ENCODE measurements around the gene PAPSS1. TPM values are rescaled to one million over a fixed set of nuclear protein-coding genes. Genes with fewer than 3 reads are reported as not detected.

The PAPSS1 gene
- polyA plus RNA-seq, 2 of the 4 experiments (the other 2 are of a cell fraction): 47.3 to 52.5 TPM

GRCh38 chr4:107599841-107600240, 120.2 kb downstream of the PAPSS1 start:
- ChIA-PET CTCF (interaction anchor here (0.9 kb wide), 1 partner anchor 12 kb away, joined by 3 read pairs; no protein-coding TSS in a partner anchor), POLR2A (no interaction called here)
- no peak for ATAC-seq
- no peak for DNase-seq (ENCODE audit: low read depth in 1 of 2, low spot score in 1 of 2)
- FAIRE-seq: no peak
- H3K27ac ChIP-seq: no peak overlapping the region
- H3K4me1 ChIP-seq: no peaks in the 10 kb centered on the region
- no peak for TF ChIP-seq CBX2 (IDR thresholded peaks at IDR 0.05; ENCODE audit: borderline replicate concordance, low read depth)
- no peak for TF ChIP-seq ZSCAN20 (CRISPR knock-in tag; IDR thresholded peaks at IDR 0.05)
- no peak for TF ChIP-seq ZNF302 (CRISPR knock-in tag; IDR thresholded peaks at IDR 0.05)
- no peak for TF ChIP-seq HDAC2 (IDR thresholded peaks at IDR 0.05)
- TF ChIP-seq FOSL2 (IDR thresholded peaks at IDR 0.05): no peak
- no peak for TF ChIP-seq FOSL2 (CRISPR knock-in tag; IDR thresholded peaks at IDR 0.05)
- TF ChIP-seq, protein P1, sequence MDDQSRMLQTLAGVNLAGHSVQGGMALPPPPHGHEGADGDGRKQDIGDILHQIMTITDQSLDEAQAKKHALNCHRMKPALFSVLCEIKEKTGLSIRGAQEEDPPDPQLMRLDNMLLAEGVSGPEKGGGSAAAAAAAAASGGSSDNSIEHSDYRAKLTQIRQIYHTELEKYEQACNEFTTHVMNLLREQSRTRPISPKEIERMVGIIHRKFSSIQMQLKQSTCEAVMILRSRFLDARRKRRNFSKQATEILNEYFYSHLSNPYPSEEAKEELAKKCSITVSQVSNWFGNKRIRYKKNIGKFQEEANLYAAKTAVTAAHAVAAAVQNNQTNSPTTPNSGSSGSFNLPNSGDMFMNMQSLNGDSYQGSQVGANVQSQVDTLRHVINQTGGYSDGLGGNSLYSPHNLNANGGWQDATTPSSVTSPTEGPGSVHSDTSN (IDR thresholded peaks at IDR 0.05): no peak
- TF ChIP-seq NR3C1 (IDR thresholded peaks at IDR 0.05): no peak
- TF ChIP-seq HOXA7 (CRISPR knock-in tag; IDR thresholded peaks at IDR 0.05): no peak
- no peak for TF ChIP-seq KDM5A (IDR thresholded peaks at IDR 0.05)
- TF ChIP-seq, protein P2, sequence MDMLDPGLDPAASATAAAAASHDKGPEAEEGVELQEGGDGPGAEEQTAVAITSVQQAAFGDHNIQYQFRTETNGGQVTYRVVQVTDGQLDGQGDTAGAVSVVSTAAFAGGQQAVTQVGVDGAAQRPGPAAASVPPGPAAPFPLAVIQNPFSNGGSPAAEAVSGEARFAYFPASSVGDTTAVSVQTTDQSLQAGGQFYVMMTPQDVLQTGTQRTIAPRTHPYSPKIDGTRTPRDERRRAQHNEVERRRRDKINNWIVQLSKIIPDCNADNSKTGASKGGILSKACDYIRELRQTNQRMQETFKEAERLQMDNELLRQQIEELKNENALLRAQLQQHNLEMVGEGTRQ (IDR thresholded peaks at IDR 0.05): no peak
- TF ChIP-seq, protein P3, sequence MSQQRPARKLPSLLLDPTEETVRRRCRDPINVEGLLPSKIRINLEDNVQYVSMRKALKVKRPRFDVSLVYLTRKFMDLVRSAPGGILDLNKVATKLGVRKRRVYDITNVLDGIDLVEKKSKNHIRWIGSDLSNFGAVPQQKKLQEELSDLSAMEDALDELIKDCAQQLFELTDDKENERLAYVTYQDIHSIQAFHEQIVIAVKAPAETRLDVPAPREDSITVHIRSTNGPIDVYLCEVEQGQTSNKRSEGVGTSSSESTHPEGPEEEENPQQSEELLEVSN (IDR thresholded peaks at IDR 0.05; ENCODE audit: borderline replicate concordance, low read depth): no peak
- no peak for TF ChIP-seq RFX5 (IDR thresholded peaks at IDR 0.05)
- TF ChIP-seq NPAS2 (CRISPR knock-in tag; IDR thresholded peaks at IDR 0.05; ENCODE audit: borderline replicate concordance): no peak
- TF ChIP-seq CHD2 (IDR thresholded peaks at IDR 0.05; ENCODE audit: low read length, partially characterized antibody): no peak
- TF ChIP-seq MAZ (IDR thresholded peaks at IDR 0.05; ENCODE audit: borderline replicate concordance, low read depth, low read length): no peak
- TF ChIP-seq, protein P4, sequence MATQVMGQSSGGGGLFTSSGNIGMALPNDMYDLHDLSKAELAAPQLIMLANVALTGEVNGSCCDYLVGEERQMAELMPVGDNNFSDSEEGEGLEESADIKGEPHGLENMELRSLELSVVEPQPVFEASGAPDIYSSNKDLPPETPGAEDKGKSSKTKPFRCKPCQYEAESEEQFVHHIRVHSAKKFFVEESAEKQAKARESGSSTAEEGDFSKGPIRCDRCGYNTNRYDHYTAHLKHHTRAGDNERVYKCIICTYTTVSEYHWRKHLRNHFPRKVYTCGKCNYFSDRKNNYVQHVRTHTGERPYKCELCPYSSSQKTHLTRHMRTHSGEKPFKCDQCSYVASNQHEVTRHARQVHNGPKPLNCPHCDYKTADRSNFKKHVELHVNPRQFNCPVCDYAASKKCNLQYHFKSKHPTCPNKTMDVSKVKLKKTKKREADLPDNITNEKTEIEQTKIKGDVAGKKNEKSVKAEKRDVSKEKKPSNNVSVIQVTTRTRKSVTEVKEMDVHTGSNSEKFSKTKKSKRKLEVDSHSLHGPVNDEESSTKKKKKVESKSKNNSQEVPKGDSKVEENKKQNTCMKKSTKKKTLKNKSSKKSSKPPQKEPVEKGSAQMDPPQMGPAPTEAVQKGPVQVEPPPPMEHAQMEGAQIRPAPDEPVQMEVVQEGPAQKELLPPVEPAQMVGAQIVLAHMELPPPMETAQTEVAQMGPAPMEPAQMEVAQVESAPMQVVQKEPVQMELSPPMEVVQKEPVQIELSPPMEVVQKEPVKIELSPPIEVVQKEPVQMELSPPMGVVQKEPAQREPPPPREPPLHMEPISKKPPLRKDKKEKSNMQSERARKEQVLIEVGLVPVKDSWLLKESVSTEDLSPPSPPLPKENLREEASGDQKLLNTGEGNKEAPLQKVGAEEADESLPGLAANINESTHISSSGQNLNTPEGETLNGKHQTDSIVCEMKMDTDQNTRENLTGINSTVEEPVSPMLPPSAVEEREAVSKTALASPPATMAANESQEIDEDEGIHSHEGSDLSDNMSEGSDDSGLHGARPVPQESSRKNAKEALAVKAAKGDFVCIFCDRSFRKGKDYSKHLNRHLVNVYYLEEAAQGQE (IDR thresholded peaks at IDR 0.05): no peak
- TF ChIP-seq, protein P5, sequence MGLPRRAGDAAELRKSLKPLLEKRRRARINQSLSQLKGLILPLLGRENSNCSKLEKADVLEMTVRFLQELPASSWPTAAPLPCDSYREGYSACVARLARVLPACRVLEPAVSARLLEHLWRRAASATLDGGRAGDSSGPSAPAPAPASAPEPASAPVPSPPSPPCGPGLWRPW (IDR thresholded peaks at IDR 0.05): no peak
- TF ChIP-seq EHF (CRISPR knock-in tag; IDR thresholded peaks at IDR 0.05): no peak
- no peak for TF ChIP-seq SREBF2 (IDR thresholded peaks at IDR 0.05)
- TF ChIP-seq ZFP36 (IDR thresholded peaks at IDR 0.05; ENCODE audit: borderline replicate concordance, partially characterized antibody): no peak
- no peaks in the 10 kb centered on the region for H3K9me3 ChIP-seq
- WGBS (ENCODE audit: missing lambda C conversion rate): 20% methylated on average over 3 of the region's 3 CpGs
- no peak overlapping the region for H3K4me2 ChIP-seq
- H3K4me3 ChIP-seq: no peak overlapping the region

DNA sequence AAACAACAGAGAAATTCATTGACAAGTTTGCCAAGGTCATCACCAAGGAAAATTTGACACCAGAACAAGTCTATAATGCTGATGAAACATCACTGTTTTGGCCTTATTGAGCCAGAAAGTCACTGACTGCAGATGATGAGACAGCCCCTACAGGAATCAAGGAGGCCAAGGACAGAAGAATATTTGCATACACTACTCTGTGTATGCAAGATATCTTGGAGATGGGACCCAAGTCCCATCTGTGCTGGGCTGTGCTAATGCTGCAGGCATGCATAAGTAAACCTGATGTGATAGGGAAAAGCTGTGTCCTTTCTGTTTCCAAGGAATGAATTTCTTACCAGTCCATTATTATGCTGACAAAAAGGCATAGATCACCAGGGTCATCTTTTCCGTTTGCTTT, 126.8 kb downstream of the PAPSS1 start:
- no peaks in the 10 kb centered on the region; the same call in 2 of the 3 replicates for H3K9me3 ChIP-seq
- ChIA-PET POLR2A (no interaction called here), CTCF (no interaction called here)
- no peaks in the 10 kb centered on the region for H3K4me1 ChIP-seq
- 15% methylated on average over 1 of the region's 1 CpG for WGBS (ENCODE audit: missing lambda C conversion rate)
- no peak for ATAC-seq
- DNase-seq (ENCODE audit: low read depth in 1 of 2, low spot score in 1 of 2): no peak
- H3K4me3 ChIP-seq: no peak overlapping the region
- H3K27ac ChIP-seq: no peak overlapping the region
- TF ChIP-seq PHF8 (IDR thresholded peaks at IDR 0.05; ENCODE audit: borderline replicate concordance, low read depth): no peak
- TF ChIP-seq, protein P1 (IDR thresholded peaks at IDR 0.05): no peak
- no peak for TF ChIP-seq FOSB (CRISPR knock-in tag; IDR thresholded peaks at IDR 0.05)
- no peak for TF ChIP-seq MAZ (IDR thresholded peaks at IDR 0.05; ENCODE audit: borderline replicate concordance, low read depth, low read length)
- no peak for TF ChIP-seq MAFK (IDR thresholded peaks at IDR 0.05; ENCODE audit: partially characterized antibody)
- no peak for TF ChIP-seq ZC3H11A (IDR thresholded peaks at IDR 0.05)
- no peak for TF ChIP-seq CHD4 (IDR thresholded peaks at IDR 0.05; ENCODE audit: borderline replicate concordance)
- no peak for TF ChIP-seq FOXS1 (CRISPR knock-in tag; IDR thresholded peaks at IDR 0.05)
- TF ChIP-seq ZFP36 (IDR thresholded peaks at IDR 0.05; ENCODE audit: borderline replicate concordance, partially characterized antibody): no peak
- FAIRE-seq: no peak
- no peak overlapping the region for H3K4me2 ChIP-seq

All from A549 (cell line).